K562 (cell line): Measurements from ENCODE around the gene STIL. TPM values are rescaled to one million over a fixed set of nuclear protein-coding genes. Genes with fewer than 3 reads are reported as not detected.

ENCODE experiments used
- BMI1 ChIP-seq: fragments of 150-350 bp; IDR thresholded peaks from 2 replicates; pipeline ENCODE4 v1.6.1; 2014; ENCODE audit warnings: low read length
- CREB1 ChIP-seq, 2 experiments: sonication (generic) in 1 of 2; formaldehyde crosslinking in 1 of 2; IDR thresholded peaks; 2 replicates each; pipeline versions ENCODE4 v1.6.1 to v1.8.0; 2012 to 2022; ENCODE audit warnings: inconsistent platforms in 1 of 2, mild to moderate bottlenecking in 1 of 2, missing genetic modification reagents in 1 of 2, moderate library complexity in 1 of 2
- DPF2 ChIP-seq: fragments of 450-650 bp; IDR thresholded peaks from 2 replicates; pipeline ENCODE4 v1.6.1; 2016
- JUND ChIP-seq, 2 experiments: IDR thresholded peaks; 2 replicates in 1 of 2; 3 replicates in 1 of 2; pipeline ENCODE4 v1.6.1; 2011; ENCODE audit warnings: borderline replicate concordance in 2 of 2, low read depth in 2 of 2, low read length in 2 of 2, improper control_type of control experiment in 1 of 2, missing biosample characterization in 1 of 2, missing genetic modification characterization in 1 of 2, missing genetic modification reagents in 1 of 2
- LCOR ChIP-seq: sonication (generic); formaldehyde crosslinking; IDR thresholded peaks from 2 replicates; pipeline ENCODE4 v1.8.0; 2022; ENCODE audit warnings: mild to moderate bottlenecking, missing genetic modification reagents
- MCM5 ChIP-seq: fragments of 450-650 bp; IDR thresholded peaks from 2 replicates; pipeline ENCODE4 v1.6.1; 2016; ENCODE audit warnings: low read depth
- XRCC4 ChIP-seq: IDR thresholded peaks from one replicate; pipeline ENCODE4 v1.6.1; 2011; ENCODE audit not compliant: insufficient read depth, insufficient read length; ENCODE audit errors: extremely low read depth
- ZEB2 ChIP-seq: fragments of 450-650 bp; IDR thresholded peaks from 2 replicates; pipeline ENCODE4 v1.6.1; 2016
- ZNF584 ChIP-seq: fragments of 200-800 bp; sonication (Bioruptor generic); IDR thresholded peaks from 2 replicates; pipeline ENCODE4 v1.6.1; 2016; ENCODE audit warnings: low read depth, mild to moderate bottlenecking, missing genetic modification characterization, missing compliant biosample characterization
- polyA plus RNA-seq, 8 experiments: library from polyadenylated mRNA; depleted of rRNA in 4 of 8; stranded (reverse) in 5 of 8; unstranded in 3 of 8; fragments of >200 nt; fragmentation: Nextera tagmentation in 2 of 8; fragmentation: Illumina TruSeq in 1 of 8; extraction: Ambion mirVana in 2 of 8; extraction: Trizol in 1 of 8; gene quantifications; 2 replicates each; pipeline versions ENCODE4 v1.2.1 to v1.2.3, GENCODE V29; 2011 to 2014; ENCODE audit warnings: inconsistent platforms in 1 of 8, missing spikeins in 1 of 8
- total RNA-seq, 7 experiments: library from RNA; depleted of rRNA in 6 of 7; stranded (reverse); fragments of >200 nt in 6 of 7; fragmentation: Illumina TruSeq in 2 of 7; extraction: Trizol in 2 of 7; gene quantifications; 2 replicates each; pipeline versions ENCODE4 v1.2.1 to v1.2.3, GENCODE V29; 2011 to 2021; ENCODE audit warnings: low replicate concordance in 1 of 7
- TF ChIP-seq, protein P1 (sequence below): fragments of 450-650 bp; IDR thresholded peaks from 2 replicates; pipeline ENCODE4 v1.6.1; 2016; ENCODE audit warnings: low read depth
- TF ChIP-seq, protein P2 (sequence below): fragments of 250-450 bp; sonication (Bioruptor Pico); IDR thresholded peaks from 2 replicates; pipeline ENCODE4 v1.8.0; 2021; ENCODE audit warnings: borderline replicate concordance, mild to moderate bottlenecking, moderate library complexity; ENCODE audit not compliant: poor library complexity, severe bottlenecking
- TF ChIP-seq, protein P3 (sequence below): fragments of 250-450 bp; sonication (Bioruptor Pico); IDR thresholded peaks from 2 replicates; pipeline ENCODE4 v1.8.0; 2022; ENCODE audit warnings: inconsistent platforms, mild to moderate bottlenecking, moderate library complexity, borderline replicate concordance
- TF ChIP-seq, protein P4 (sequence below), 2 experiments: fragments of 450-650 bp in 1 of 2; sonication (generic) in 1 of 2; formaldehyde crosslinking in 1 of 2; IDR thresholded peaks in 1 of 2; conservative IDR thresholded peaks in 1 of 2; 2 replicates each; pipeline versions ENCODE4 v1.6.1 to v1.8.1; 2016 to 2023; ENCODE audit warnings: mild to moderate bottlenecking in 2 of 2, moderate library complexity in 2 of 2, inconsistent platforms in 1 of 2, missing genetic modification reagents in 1 of 2
- TF ChIP-seq, protein P5 (sequence below): fragments of 250-450 bp; sonication (Bioruptor Pico); IDR thresholded peaks from 2 replicates; pipeline ENCODE4 v1.5.0; 2020; ENCODE audit warnings: mild to moderate bottlenecking, borderline replicate concordance

The STIL gene
- total and polyA plus RNA-seq, 9 of the 15 experiments (the other 6 are each of a cell fraction or from before 2014, with no cell fraction given), result 10.5 to 77.4 (median 39.6) TPM

DNA sequence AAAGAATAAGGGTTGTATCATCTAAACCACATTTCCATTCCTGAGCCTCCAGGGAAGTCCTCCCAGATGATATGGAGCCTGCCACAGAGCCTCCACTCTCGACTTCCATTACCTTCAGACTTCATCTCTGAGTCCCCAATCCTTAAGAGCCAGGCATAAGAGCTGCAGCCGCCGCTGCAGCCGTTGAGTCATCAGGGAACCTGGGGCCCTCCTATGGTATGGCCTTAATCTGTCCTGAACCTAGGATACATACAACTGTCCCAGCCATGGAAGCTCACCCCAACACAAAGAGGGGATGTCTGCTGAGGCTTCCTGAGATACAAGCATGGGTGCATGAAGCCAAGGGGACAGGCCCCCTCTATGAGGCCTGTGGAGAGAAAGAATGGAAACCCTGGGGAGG lies 98.2 kb downstream of the STIL start (continued):
- TF ChIP-seq, protein P1, sequence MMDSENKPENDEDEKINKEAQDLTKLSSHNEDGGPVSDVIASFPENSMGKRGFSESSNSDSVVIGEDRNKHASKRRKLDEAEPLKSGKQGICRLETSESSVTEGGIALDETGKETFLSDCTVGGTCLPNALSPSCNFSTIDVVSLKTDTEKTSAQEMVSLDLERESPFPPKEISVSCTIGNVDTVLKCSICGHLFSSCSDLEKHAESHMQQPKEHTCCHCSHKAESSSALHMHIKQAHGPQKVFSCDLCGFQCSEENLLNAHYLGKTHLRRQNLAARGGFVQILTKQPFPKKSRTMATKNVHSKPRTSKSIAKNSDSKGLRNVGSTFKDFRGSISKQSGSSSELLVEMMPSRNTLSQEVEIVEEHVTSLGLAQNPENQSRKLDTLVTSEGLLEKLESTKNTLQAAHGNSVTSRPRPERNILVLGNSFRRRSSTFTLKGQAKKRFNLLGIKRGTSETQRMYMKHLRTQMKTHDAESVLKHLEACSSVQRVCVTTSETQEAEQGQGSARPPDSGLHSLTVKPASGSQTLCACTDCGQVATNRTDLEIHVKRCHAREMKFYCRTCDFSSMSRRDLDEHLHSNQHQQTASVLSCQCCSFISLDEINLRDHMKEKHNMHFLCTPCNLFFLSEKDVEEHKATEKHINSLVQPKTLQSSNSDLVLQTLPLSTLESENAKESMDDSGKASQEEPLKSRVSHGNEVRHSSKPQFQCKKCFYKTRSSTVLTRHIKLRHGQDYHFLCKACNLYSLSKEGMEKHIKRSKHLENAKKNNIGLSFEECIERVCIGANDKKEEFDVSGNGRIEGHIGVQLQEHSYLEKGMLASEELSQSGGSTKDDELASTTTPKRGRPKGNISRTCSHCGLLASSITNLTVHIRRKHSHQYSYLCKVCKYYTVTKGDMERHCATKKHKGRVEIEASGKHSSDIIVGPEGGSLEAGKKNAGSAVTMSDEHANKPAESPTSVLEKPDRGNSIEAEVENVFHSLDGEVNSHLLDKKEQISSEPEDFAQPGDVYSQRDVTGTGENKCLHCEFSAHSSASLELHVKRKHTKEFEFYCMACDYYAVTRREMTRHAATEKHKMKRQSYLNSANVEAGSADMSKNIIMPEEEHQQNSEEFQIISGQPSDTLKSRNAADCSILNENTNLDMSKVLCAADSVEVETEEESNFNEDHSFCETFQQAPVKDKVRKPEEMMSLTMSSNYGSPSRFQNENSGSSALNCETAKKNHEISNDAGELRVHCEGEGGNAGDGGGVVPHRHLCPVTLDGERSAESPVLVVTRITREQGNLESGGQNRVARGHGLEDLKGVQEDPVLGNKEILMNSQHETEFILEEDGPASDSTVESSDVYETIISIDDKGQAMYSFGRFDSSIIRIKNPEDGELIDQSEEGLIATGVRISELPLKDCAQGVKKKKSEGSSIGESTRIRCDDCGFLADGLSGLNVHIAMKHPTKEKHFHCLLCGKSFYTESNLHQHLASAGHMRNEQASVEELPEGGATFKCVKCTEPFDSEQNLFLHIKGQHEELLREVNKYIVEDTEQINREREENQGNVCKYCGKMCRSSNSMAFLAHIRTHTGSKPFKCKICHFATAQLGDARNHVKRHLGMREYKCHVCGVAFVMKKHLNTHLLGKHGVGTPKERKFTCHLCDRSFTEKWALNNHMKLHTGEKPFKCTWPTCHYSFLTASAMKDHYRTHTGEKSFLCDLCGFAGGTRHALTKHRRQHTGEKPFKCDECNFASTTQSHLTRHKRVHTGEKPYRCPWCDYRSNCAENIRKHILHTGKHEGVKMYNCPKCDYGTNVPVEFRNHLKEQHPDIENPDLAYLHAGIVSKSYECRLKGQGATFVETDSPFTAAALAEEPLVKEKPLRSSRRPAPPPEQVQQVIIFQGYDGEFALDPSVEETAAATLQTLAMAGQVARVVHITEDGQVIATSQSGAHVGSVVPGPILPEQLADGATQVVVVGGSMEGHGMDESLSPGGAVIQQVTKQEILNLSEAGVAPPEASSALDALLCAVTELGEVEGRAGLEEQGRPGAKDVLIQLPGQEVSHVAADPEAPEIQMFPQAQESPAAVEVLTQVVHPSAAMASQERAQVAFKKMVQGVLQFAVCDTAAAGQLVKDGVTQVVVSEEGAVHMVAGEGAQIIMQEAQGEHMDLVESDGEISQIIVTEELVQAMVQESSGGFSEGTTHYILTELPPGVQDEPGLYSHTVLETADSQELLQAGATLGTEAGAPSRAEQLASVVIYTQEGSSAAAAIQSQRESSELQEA, result no peak
- no peak for TF ChIP-seq ZNF584 (CRISPR knock-in tag)
- TF ChIP-seq ZEB2, result no peak
- TF ChIP-seq LCOR (CRISPR knock-in tag), result no peak
- TF ChIP-seq, protein P2, sequence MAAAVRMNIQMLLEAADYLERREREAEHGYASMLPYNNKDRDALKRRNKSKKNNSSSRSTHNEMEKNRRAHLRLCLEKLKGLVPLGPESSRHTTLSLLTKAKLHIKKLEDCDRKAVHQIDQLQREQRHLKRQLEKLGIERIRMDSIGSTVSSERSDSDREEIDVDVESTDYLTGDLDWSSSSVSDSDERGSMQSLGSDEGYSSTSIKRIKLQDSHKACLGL (CRISPR knock-in tag), result no peak
- TF ChIP-seq, protein P3, sequence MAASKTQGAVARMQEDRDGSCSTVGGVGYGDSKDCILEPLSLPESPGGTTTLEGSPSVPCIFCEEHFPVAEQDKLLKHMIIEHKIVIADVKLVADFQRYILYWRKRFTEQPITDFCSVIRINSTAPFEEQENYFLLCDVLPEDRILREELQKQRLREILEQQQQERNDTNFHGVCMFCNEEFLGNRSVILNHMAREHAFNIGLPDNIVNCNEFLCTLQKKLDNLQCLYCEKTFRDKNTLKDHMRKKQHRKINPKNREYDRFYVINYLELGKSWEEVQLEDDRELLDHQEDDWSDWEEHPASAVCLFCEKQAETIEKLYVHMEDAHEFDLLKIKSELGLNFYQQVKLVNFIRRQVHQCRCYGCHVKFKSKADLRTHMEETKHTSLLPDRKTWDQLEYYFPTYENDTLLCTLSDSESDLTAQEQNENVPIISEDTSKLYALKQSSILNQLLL (CRISPR knock-in tag), result no peak
- TF ChIP-seq, protein P4, sequence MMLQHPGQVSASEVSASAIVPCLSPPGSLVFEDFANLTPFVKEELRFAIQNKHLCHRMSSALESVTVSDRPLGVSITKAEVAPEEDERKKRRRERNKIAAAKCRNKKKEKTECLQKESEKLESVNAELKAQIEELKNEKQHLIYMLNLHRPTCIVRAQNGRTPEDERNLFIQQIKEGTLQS (IDR thresholded peaks at IDR 0.05), result peak; percentile 39
- TF ChIP-seq, protein P4 (CRISPR knock-in tag; conservative IDR thresholded peaks at IDR 0.05), result no peak
- no peak for TF ChIP-seq MCM5
- TF ChIP-seq BMI1, result no peak
- TF ChIP-seq DPF2, result no peak
- TF ChIP-seq, protein P5, sequence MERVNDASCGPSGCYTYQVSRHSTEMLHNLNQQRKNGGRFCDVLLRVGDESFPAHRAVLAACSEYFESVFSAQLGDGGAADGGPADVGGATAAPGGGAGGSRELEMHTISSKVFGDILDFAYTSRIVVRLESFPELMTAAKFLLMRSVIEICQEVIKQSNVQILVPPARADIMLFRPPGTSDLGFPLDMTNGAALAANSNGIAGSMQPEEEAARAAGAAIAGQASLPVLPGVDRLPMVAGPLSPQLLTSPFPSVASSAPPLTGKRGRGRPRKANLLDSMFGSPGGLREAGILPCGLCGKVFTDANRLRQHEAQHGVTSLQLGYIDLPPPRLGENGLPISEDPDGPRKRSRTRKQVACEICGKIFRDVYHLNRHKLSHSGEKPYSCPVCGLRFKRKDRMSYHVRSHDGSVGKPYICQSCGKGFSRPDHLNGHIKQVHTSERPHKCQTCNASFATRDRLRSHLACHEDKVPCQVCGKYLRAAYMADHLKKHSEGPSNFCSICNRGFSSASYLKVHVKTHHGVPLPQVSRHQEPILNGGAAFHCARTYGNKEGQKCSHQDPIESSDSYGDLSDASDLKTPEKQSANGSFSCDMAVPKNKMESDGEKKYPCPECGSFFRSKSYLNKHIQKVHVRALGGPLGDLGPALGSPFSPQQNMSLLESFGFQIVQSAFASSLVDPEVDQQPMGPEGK (CRISPR knock-in tag), result no peak
- TF ChIP-seq XRCC4, result no peak
- peak; percentile 60; the same call in 1 of the 2 replicates for TF ChIP-seq JUND (IDR thresholded peaks at IDR 0.05; ENCODE audit: borderline replicate concordance, low read depth, low read length)
- peak; percentile 21; the same call in 1 of the 3 replicates for TF ChIP-seq JUND (tag; IDR thresholded peaks at IDR 0.05; ENCODE audit: borderline replicate concordance, low read depth, low read length)
- 0 out of 2 replicates have a peak, but pooled peaks have one; percentile 12 for TF ChIP-seq CREB1 (IDR thresholded peaks at IDR 0.05)
- no peak for TF ChIP-seq CREB1 (CRISPR knock-in tag; IDR thresholded peaks at IDR 0.05)
